Left cardiac atrium (tissue), 4 donors: ENCODE data around the gene MDN1. TPM values are rescaled to one million over a fixed set of nuclear protein-coding genes. Genes with fewer than 3 reads are reported as not detected.
"Not testable (repeated sequence)": the region's sequence is repeated elsewhere in the genome, so short reads cannot be mapped to it uniquely, and the experiment has no call there.

Source experiments
- ATAC-seq, 2 donors: fragments of 200-7000 bp; cut with Tn5 transposase; one replicate each; pipeline ENCODE4 v1.9.1; 2020; ENCODE audit warnings: mild to moderate bottlenecking in 2 of 2, moderate library complexity in 2 of 2
- DNase-seq: peaks from one replicate; pipeline ENCODE4 v3.0.0-alpha.2; 2020
- intact Hi-C, 2 donors: fragments of 100-400 bp; cut with DNase I; formaldehyde crosslinking; loops; one replicate each; pipeline versions ENCODE4 v1.14.1 to v1.15.1; 2022 to 2023
- total RNA-seq, 2 donors: library from RNA; stranded (reverse); fragmentation: NEBNext Ultra II Directional; extraction: Animal tissue kit (Norgen Biotek cat#: 25700); gene quantifications; one replicate each; pipeline ENCODE4 v1.2.1, GENCODE V29; 2021
- donor health status: DM: no; HTN: yes; CAD: no.
- donor health status: DM: no; HTN: yes; CAD: no; lungs with severe emphysema.
- donor health status: DM: yes; HTN: yes; CAD: no.
- donor health status: Dilated cardiomyopathy.

The MDN1 gene
- total RNA-seq, 2 donors from 2014 or later = 22.4 to 23.6 TPM

- ATAC-seq (no peak), DNase-seq (no peak)
- intact Hi-C loops = no loop called here
These were observed 141.1 kb downstream of the MDN1 start for GRCh38 chr6:89678531-89678930.

GRCh38 chr6:89675949-89676748, 143.4 kb downstream of the MDN1 start:
- ATAC-seq (peak; percentile 38 to 67), DNase-seq (no peak)
- intact Hi-C loops = no loop called here

- DNase-seq (no peak), ATAC-seq (peak; percentile 38 to 49)
- intact Hi-C loops = no loop called here
These were observed 148.5 kb downstream of the MDN1 start for GRCh38 chr6:89670935-89671565.

GRCh38 chr6:89669002-89669401, 150.6 kb downstream of the MDN1 start:
- intact Hi-C loops = no loop called here
- DNase-seq = peak; percentile 33
- peak in 1 of 2 donors; percentile 41 for ATAC-seq

GRCh38 chr6:89667872-89668556, 151.6 kb downstream of the MDN1 start:
- intact Hi-C loops = no loop called here
- DNase-seq (no peak), ATAC-seq (no peak)

GRCh38 chr6:89662659-89663223, 156.9 kb downstream of the MDN1 start:
- ATAC-seq (no peak), DNase-seq (no peak)
- intact Hi-C loops = no loop called here

GRCh38 chr6:89661559-89661958, 158.0 kb downstream of the MDN1 start:
- DNase-seq (no peak), ATAC-seq (no peak)
- intact Hi-C loops = no loop called here

GRCh38 chr6:89660981-89661380, 158.6 kb downstream of the MDN1 start:
- intact Hi-C loops = no loop called here
- peak in 1 of 2 donors; percentile 34 for ATAC-seq
- no peak for DNase-seq

GRCh38 chr6:89657445-89658158, 162.0 kb downstream of the MDN1 start:
- DNase-seq (no peak), ATAC-seq (no peak)
- intact Hi-C loops = no loop called here

GRCh38 chr6:89655122-89655521, 164.5 kb downstream of the MDN1 start:
- intact Hi-C loops = no loop called here
- DNase-seq (no peak), ATAC-seq (no peak)

- ATAC-seq = no peak
- DNase-seq = no peak
- intact Hi-C loops = no loop called here
These were observed 169.0 kb downstream of the MDN1 start for GRCh38 chr6:89650579-89650978.

GRCh38 chr6:89649682-89650081, 169.9 kb downstream of the MDN1 start:
- no peak for ATAC-seq
- intact Hi-C loops = no loop called here
- DNase-seq = no peak

GRCh38 chr6:89644864-89645263, 174.7 kb downstream of the MDN1 start:
- ATAC-seq = no peak
- DNase-seq = no peak
- intact Hi-C loops = no loop called here

GRCh38 chr6:89643406-89643805, 176.2 kb downstream of the MDN1 start:
- DNase-seq (no peak), ATAC-seq (peak in 1 of 2 donors; percentile 9)
- intact Hi-C loops = no loop called here

- DNase-seq (no peak), ATAC-seq (no peak)
- intact Hi-C loops = no loop called here
These were observed 176.6 kb downstream of the MDN1 start for GRCh38 chr6:89642956-89643355.

GRCh38 chr6:89641581-89641980, 178.0 kb downstream of the MDN1 start:
- ATAC-seq, intact Hi-C loops, DNase-seq: not testable (repeated sequence)

GRCh38 chr6:89640804-89641203, 178.8 kb downstream of the MDN1 start:
- DNase-seq (no peak), ATAC-seq (no peak)
- intact Hi-C loops = no loop called here

GRCh38 chr6:89638320-89639195, 181.0 kb downstream of the MDN1 start, which contains the start of gene LYRM2:
Gene LYRM2, minus strand, starts transcription at chr6:89638747. Its CDS starts 31 bp downstream, at chr6:89638716.
- intact Hi-C loops = no loop called here
- DNase-seq (peak; percentile 96), ATAC-seq (peak; percentile 99 to 100)
